HG02798 (cell line): ENCODE measurements around the gene SH3TC1.

Experiments
- ATAC-seq: cut with Tn5 transposase; IDR thresholded peaks from one replicate; pipeline ENCODE4 v1.9.1; 2021; ENCODE audit warnings: mild to moderate bottlenecking; ENCODE audit not compliant: unreplicated experiment, poor library complexity

The SH3TC1 gene

DNA sequence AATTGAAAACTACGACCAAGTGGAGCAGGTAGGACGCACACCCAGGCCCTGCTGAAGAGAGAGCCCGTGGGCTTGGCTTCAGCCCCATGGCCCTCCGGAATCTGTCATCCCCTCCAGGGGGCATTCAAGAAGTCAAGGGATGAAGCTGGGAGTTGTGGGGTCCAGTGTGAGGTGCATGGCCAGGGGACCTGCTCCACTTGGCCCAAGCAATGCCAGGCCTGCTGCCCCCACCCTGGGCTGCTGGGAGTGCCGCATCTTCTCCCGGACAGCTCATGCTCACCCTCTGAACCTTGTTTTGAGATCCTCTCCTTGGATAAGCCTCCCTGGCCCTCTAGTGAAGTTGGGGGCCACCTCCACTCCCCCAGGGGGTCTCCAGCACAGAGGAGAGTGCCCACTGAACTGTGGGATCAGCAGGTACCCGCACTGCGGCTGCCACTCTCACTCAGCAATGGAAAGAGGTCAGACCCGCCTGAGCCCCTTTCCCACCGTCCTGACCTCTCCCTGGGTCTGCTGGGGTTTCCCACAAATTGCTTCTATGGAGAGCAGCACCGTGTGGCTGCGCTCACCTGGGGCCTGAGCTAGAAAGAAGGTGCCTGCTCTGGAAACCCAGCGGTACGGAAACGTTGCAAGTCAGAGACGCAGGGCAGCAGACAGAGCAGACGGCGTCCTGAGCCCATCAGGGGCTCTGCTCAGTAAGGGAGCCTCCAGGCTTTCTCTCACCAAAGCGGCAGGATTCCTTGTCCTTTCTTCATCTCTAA lies 35.5 kb upstream of the SH3TC1 start:
- no peak for ATAC-seq

DNA sequence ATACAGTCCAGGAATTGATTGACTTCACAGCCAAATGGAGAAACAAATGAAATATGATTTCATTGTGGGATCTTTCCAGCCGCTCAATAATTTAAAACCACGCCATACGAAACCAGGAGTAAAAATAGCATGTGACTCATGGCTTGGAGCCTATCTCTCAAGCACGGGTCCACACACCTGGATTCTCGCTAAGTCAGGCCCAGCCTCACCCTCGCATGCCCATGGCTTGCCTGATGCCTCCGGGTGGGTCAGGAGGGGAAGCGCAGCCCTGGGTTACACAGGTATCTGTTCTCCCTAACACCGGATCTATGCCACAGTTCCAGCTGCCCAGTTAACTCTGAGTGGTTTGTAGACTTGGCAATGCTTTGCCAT lies 34.9 kb upstream of the SH3TC1 start:
- ATAC-seq: no peak

DNA sequence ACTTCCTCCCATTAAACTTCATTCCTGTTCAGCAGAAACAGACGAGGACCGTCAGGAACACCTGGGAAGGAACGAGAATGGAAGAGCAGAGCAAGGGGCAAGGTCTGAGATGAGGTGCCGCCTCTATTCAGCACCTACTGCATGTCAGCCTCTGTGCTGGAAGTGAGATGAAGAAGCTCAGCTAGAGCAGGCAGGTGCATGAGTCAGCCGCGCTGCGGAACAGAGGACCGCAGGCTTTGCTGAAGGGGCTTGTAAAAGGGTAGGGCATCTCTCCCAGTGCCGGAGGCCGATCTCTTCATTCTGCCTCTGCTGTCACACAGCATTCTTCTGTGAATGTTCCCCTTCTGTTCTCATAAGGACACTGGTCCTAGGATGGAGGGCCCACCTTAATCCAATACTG lies 34.4 kb upstream of the SH3TC1 start:
- no peak for ATAC-seq

DNA sequence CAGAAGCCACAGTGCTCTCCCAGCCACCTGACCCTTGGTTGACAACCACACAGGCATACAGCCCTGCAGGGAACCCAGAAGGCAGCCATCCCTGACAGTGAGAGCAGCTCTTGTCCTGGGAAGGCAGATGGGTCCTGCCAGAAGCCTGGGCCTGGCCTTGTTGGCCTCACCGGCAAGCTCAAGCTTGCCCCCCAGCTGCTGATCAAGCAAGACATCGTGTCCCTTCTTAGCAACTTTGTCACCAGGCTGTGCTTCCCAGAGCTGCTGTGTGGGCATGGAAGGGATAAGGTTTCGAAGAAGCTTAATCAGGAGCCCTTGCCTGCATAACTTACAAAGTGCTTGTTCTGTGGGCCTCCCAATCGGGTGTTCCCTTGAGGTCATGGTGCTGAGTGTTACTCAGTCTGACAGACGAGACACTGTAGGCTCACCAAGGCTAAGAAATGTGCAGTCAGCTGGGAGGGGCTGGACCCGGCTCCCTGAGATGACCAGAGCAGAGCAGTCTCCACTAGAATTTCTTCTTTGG lies 33.7 kb upstream of the SH3TC1 start:
- no peak for ATAC-seq

DNA sequence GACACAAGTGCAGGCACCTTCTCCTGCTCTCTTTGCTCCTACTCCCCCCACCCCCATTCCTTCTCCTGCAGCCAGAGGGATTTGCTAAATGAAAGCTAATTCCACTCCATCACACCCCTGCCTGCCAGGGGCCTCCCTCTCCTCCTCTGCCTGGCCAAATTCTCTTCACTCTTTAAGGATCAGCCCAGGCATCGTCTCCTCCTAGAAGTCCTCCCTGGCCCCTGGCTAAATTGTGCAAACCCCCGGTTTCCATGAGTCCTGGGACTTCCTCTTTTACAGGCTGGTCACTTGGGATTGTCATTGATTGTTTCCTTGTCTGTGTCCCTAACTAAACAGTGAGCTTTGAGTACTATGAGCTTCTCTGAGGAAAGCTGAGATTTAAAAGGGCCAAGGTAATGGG lies 31.8 kb upstream of the SH3TC1 start:
- no peak for ATAC-seq

DNA sequence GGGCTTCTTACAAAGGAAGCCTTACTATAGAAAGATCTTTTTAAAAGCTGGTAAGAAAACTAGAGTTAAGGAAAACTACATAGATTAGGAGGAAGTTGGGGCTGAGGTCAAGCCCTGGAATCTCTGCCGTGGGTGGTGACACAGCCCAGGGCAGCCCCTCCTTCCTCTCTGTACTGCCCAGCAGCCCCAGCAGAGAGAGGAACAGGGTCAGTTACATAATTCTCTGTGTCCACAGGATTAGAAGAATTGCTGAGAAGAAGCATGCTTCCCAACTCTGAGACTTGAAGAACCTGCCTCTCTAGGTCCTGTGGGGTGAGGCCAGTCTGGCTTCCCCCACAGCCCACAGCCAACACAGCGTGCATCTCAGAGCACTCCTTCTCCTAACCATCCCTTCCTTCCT lies 31.3 kb upstream of the SH3TC1 start:
- ATAC-seq: no peak

DNA sequence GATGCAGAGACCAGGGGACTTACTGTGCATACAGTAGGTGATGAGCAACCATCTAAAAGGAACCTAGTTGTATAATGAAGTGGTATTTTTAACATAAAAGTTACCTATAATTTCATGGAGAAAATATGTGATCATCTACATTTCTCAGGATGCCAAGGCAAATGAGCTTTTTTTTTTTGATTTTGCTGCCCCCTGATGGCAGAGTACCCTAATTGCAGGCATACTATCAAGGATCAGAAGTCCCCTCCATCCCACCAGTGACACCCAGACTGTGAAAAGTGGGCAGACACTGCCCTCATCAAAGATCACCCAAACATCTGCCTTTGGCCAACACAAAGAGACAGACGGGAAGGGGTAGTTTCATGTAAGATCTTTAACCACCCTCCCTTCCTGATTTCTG lies 30.9 kb upstream of the SH3TC1 start:
- ATAC-seq: no peak

DNA sequence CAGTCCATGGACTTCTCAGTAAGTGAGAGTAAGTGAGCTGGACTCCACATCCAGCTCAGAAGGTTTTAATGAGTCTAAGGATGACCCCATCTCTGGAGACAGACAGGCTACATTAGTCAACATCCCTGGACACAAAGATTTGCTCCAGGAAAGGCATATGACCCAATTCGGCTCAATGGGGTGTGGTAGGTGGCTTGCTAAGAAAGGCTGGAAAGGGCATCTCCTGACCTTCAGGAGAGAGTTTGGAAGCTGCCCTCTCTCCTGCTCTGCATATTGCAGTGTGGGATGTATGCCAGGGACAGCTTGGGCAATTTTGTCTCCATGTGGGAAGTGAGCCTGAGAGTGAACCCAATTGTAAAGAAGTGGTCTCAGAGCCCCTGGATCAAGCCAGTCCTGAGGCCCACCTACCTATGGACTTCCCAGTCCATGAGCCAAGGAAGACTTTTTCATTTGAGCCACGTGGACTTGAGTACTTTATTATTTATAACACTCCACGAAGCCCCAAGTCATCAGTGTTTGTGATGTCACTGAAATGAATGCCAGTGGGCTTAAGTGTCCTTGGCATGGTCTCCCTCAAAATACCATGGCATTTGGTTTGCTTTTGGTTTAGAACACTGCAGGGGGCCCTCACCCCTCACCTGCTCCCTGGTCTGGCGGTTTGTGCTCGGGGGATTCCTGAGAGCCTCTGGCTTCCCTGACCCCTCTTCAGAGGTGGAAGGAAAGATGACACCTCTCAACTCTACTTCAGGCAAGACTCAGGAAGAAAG lies 30.1 kb upstream of the SH3TC1 start:
- no peak for ATAC-seq

DNA sequence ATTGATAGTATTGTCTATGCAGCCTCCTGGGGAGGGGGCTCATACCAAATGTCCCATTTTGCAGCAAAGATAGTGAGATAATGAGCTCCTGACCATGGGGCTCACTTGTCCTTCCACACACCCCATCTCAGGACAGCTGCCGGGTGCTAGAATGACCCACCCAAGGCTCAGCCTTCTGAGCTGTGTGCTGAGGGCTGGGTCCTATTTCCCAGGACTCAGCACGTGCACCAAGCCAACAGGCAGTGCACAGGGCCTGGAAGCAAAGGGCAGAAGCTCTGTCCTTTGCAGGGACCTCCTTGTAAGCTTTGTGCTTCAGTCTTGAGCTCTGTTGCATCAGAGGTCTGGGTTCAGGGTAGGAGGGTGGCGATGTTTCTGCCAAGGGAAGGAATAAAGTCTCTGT lies 29.3 kb upstream of the SH3TC1 start:
- no peak for ATAC-seq

DNA sequence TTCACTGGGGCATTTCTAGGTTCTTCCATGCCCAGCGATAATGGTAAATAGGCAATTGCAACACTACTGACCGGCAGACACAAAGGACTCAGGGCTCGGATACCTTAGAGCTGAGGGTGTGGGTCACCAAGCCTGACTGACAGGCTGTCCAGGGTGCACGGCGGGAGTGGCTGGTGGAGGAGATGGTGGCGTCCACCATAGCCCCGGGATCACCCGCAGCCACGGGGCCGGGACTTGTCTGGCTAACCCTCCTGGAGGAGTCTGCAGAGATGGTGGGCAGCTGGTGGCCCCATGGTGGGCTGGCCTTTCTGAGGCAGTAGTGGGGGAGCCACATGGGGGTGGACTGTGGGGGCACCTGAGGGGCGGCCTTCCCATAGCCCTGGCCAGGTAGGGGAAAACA lies 28.7 kb upstream of the SH3TC1 start:
- no peak for ATAC-seq

DNA sequence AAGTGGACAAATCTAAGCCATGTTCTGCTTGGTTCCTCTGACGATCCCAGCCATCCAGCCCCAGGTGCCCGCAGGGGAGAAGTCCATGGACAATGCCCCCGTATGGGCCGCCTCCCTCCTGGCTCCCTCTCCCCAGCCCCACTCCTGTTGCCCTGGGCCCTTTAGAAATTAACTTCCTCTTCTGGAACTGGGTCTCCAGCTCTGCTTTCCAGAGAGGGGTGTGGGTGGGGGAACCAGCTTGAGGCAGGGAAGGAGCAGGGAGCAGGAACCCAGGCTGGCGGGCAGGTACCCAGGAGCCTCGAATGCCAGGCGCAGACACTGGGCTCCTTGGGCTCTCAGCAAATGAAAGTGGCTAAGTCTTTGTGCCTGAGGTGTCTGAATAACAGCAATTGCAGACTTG lies 27.8 kb upstream of the SH3TC1 start:
- ATAC-seq: no peak

DNA sequence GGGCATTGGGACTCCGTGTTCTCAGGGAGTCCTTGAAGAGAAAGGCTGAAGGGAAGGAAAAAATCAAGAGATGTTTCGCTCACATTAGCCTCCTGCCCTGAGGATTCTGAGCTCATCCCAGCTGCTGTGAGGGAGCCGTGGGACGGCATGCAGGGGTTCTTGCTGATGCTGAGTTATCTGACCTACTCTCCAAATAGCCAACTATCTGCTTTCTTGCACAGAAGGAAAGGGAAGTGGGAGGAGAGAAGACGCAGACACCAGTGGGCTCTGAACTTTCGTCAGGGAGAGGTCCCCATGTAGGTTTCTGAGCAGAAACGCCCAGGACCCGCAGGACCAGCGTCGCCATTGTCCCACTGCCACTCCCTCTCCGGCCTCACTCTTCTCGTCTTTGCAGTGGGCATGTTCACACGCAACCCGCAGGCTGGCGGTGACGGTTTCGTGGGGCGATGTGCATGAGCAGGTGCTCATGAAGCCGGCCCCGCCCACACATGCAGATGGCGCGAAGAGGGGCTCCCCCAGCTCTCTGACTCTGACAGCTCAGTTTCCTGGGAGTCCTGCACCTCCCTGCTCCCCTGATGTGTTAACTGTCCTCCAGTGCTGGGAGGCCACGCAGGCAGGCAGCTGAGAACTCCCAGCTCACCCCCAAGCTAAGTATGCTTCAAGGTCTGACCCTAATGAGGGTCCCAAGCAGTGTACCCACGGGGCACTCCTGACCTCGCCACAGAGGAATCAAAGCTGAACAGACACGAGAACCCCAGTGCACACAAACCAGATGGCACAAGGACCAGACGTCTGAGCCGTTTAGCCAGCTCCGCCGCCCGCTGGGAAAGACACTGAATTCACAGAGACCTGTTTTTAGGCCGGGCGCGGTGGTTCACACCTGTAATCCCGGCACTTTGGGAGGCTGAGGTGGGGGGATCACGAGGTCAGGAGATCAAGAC lies 26.8 kb upstream of the SH3TC1 start:
- peak; percentile 82 for ATAC-seq

DNA sequence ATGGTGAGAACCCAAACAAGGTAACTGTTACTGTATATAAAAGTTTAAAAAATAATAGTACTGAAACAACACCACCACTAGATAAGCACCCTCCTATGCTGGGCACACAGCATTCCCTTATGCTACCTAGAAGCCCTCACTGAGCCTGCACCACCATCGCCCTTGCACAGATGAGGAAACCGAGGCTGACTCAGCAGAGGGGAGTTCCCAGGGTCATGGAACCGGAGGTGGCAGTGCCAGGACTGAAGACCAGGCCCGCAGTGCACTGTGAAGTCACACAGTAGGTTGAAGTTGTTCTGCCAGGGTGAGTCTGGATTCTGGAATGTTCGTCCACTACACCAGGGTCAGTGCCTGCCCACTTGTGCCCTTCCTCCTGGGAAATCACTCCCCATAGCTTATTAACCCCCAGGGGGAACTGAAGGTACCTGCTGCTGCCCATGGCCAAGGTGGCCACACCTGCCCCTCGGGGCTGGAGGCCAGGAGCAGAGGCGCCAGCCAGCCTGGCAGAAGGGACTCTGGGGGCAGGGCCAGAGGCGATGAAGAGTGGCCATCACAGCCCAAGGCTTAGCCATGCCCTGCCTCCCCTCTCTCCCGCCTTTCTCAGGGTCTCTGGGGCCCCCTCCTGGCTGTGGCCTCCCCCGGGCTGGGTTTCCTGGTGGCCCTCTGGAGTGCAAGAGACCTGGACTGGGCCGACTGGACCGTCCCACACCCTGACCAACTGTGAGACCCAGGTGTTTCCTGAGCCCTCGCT lies 25.4 kb upstream of the SH3TC1 start:
- ATAC-seq: no peak

DNA sequence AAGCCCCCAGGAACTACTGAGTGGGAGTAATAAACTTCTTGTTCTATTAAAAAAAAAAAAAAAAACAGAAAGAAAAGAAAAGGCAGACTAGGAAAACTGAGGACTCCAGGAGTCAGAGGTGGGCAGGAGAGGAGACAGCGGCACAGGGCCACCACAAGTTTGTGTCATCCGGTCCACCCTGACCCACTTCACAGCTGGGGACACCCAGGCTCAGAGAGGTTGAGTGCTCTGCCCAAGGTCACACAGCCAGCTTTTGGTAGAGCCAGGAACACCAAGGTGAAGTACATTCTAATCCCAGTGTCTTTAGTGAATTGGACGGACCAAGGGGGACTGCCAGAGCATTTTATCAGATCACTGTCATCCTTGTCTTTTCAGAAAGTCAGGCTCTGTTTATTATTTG lies 24.1 kb upstream of the SH3TC1 start:
- ATAC-seq: no peak

DNA sequence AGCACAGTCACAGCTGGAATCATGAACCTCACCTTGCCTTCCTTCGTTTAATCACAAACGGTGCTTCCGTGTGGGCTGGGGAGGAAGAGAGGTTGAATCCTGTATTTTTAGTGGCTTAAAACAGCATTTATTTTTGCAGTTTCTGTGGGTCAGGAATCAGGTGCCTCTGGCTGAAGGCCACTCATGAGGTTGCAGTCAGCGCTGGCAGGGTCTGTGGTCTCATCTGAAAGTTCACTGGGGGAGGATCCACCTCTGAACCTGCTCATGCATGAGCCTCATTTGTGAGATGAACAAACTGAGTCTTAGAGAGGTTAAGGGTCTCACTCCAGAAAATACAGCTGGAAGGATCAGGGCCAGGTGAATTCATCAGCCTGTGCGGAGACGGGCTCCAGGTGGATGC lies 23.4 kb upstream of the SH3TC1 start:
- ATAC-seq: no peak

DNA sequence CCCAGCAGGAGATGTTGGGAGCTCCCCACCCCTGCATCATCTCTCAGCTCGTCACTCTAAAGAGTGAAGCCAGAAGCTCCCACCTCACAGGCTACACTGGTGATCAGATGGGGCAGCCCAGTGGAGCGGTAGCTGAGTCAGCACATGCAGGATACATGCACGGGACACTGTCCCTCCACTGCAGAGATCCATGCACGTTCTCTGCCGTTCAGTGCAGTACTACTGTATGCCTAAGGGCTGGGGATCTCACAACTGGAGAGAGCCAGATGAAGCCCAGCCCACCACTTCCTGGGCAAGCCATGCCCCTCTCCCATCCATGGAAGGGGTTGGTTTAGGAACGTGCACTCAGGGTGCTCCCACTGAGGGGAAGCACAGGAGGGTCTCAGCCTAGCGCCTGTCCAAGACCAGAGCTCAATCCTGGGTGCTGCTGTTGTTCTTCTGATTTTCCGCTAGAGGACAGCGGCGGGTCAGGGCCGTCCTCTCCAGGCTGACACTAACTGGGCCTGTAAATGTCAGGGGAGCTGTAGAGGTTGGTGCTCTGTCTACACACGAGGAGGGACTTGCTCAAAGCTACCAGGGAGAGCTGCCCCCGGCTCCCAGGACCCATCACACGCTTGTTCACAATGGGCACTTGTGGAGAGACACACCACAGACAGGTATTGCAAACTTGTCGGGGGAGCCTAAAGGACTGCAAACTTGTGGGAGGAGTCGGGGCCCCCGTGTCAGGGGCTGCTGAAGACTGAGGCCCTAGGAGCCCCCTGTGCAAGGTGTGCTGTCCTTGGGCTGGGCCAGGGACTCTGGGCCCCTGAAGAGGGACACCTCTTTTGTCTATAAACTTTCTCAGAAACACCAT lies 22.3 kb upstream of the SH3TC1 start:
- peak; percentile 63 for ATAC-seq

DNA sequence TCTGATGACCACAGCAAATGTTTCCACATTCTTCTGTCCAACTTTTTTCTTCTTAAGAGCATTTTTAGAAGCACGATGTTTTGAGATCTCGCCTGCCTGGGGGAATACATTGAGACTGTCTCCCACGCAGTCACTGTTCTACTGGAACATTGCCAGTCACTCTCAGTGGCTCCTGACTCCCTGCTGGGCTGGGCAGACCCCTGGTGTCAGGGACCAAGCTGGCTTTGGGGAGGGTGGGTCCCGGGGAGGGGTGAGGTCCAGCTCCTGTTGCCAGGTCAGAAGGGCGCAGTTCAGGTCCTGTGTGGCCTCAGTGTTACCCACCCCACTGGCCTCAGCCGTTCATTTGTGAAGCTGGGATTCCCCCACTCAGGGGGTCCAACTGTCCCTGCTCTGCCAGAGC lies 21.5 kb upstream of the SH3TC1 start:
- ATAC-seq: no peak

DNA sequence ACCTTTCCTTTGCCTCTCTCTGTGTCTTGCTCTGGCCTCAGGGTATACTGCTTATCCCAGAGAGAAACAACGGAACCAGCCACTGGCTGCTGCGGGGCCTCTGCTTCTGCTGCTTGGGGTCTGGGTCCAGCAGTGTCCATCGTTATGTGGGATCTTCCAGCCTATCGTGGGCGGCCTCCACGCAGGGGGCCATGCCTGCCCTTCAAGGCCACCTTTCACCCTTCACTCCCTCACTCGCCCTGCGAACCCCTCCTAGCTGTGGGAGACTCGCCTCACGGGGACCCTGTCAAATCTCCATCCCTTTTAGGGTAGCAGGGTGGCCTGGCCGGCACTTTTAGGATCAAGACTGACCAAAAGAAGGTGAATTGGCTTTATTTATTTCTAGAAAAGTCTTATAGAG lies 21.1 kb upstream of the SH3TC1 start:
- ATAC-seq: no peak

DNA sequence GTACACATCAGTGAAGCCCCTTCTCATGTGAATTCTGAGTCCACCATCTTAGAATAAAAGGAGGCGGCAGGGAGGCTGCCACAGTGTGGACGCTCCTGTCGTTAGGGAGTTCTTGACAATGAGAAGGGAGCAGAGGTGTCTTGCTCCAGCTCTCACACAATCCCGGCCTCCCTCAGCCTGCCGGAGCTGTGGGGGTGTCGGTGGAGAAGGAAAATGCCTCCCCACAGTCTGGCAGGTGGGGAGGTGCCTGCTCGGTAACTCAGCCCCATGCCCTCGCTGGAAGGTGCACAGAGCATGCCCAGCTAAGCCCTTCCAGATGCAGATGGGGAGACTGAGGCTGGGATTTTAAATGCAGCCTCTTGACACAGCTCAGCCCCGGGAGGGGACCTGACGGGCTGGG lies 20.0 kb upstream of the SH3TC1 start:
- ATAC-seq: no peak
